ENCODE results near the gene LMX1A. TPM values are rescaled to one million over a fixed set of nuclear protein-coding genes. Genes with fewer than 3 reads are reported as not detected.

Gene LMX1A
- polyA plus RNA-seq, 1 donor (not counting 4 experiments of a cell fraction or from before 2014, with no cell fraction given), result not detected

DNA sequence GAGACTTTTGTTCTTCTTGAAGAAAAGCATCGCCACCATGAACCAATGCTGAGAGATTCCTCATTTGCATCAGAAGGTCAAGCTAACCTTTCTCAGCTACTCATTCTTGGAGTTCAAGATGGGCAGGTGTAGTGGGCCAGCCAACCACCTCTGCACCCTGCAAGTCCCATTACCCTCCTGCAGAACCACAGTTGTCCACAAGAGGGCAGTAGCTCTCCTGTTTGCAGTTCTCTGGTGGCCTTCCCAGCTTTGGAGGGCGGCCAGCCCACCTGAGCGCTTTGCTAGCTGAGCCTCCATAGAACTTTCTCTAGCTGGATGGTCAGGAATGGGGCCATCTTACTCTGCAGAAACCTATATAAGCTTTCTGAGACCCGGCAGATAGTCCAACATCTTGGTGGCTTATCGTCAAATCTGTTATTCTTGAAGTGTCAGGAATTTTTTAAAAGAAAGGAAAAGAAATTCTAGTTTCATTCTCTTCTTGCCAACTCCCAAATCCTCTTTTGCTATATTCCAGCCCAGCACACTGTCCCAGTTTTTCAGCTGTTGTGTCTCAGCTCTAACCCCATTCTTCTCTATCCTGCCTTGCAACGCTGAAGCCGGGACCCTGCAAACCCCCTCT lies 11.0 kb upstream of the LMX1A start:
- Histone ChIP-seq H3K9me1 (ENCODE audit: control insufficient read depth, extremely low read depth, insufficient read depth, low read length) (no peaks in the 10 kb centered on the region), H3K36me3 (ENCODE audit: control insufficient read depth in 2 of 2, extremely low read depth in 1 of 2, insufficient read depth in 2 of 2, low read length in 2 of 2) (no peaks in the 10 kb centered on the region), H3K79me2 (ENCODE audit: control insufficient read depth, insufficient read depth, low read length) (no peaks in the 10 kb centered on the region), H3K4me3 (ENCODE audit: control insufficient read depth in 2 of 3, extremely low read depth in 1 of 3, insufficient read depth in 2 of 3, low read depth in 1 of 3, low read length in 3 of 3) (no peak overlapping the region), H3K9me3 (ENCODE audit: control insufficient read depth, low read depth, low read length) (no peaks in the 10 kb centered on the region), H3K4me2 (ENCODE audit: control insufficient read depth, extremely low read depth, insufficient read depth, low read depth, low read length) (no peak overlapping the region), H3K27me3 (ENCODE audit: control insufficient read depth, extremely low read depth, insufficient read depth, low read length) (peaks cover 27% of the 10 kb centered on the region), H3K9ac (ENCODE audit: control insufficient read depth, extremely low read depth, insufficient read depth, low read length) (no peak overlapping the region), H2AFZ (ENCODE audit: control insufficient read depth, low read length) (no peak overlapping the region), H4K20me1 (ENCODE audit: control insufficient read depth, extremely low read depth, insufficient read depth, low read length) (no peaks in the 10 kb centered on the region), H3K4me1 (ENCODE audit: control insufficient read depth, extremely low read depth, insufficient read depth, low read length) (peaks cover 14% of the 10 kb centered on the region), H3K27ac (ENCODE audit: control insufficient read depth, insufficient read depth, low read length) (no peak overlapping the region)
- TF ChIP-seq EZH2 (IDR thresholded peaks at IDR 0.05; ENCODE audit: low read length), result no peak
- TF ChIP-seq, protein P1, sequence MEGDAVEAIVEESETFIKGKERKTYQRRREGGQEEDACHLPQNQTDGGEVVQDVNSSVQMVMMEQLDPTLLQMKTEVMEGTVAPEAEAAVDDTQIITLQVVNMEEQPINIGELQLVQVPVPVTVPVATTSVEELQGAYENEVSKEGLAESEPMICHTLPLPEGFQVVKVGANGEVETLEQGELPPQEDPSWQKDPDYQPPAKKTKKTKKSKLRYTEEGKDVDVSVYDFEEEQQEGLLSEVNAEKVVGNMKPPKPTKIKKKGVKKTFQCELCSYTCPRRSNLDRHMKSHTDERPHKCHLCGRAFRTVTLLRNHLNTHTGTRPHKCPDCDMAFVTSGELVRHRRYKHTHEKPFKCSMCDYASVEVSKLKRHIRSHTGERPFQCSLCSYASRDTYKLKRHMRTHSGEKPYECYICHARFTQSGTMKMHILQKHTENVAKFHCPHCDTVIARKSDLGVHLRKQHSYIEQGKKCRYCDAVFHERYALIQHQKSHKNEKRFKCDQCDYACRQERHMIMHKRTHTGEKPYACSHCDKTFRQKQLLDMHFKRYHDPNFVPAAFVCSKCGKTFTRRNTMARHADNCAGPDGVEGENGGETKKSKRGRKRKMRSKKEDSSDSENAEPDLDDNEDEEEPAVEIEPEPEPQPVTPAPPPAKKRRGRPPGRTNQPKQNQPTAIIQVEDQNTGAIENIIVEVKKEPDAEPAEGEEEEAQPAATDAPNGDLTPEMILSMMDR (optimal IDR thresholded peaks at IDR 0.05 in 1 of 3, IDR thresholded peaks at IDR 0.05 in 1 of 3, conservative IDR thresholded peaks at IDR 0.05 in 1 of 3; ENCODE audit: extremely low read depth in 1 of 3, insufficient read depth in 2 of 3, low read length in 3 of 3), result peak; percentile 92 to 98 (median 97)
- DNase-seq (ENCODE audit: low read depth, low spot score), result peak; percentile 69
- dilution Hi-C loops (cut with MboI; ENCODE audit: extremely low pct_ligation_motif_present, low sequenced_read_pairs), result loop anchor here (10.0 kb wide), 1 partner anchor 223 kb away; no protein-coding TSS in a partner anchor
- FAIRE-seq, result no peak

DNA sequence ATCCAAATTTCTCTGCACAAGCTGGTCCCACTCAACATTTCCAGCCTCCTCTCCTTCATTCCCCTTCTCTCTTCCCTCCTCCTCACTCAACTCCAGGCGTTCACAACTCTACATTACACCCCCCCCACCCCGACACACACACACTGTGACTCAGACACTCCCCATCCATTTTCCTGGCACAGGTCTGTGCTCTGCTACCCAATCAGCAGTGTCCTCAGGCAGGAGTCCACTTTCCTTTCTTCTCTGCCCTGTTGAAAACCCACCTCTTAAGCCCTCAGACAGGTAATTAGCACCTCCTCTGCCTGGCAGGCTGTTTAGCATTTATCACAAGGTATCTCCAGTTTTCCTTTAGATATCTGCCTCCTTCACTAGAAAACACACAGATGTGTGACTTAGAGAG lies 8.8 kb upstream of the LMX1A start:
- dilution Hi-C loops (cut with MboI; ENCODE audit: extremely low pct_ligation_motif_present, low sequenced_read_pairs), result loop anchor here (10.0 kb wide), 1 partner anchor 221 kb away; no protein-coding TSS in a partner anchor
- no peak for FAIRE-seq

More for the DNA sequence above, 8.8 kb upstream of the LMX1A start:
- TF ChIP-seq, protein P1 (optimal IDR thresholded peaks at IDR 0.05 in 1 of 3, IDR thresholded peaks at IDR 0.05 in 1 of 3, conservative IDR thresholded peaks at IDR 0.05 in 1 of 3; ENCODE audit: extremely low read depth in 1 of 3, insufficient read depth in 2 of 3, low read length in 3 of 3), result no peak
- no peak for TF ChIP-seq EZH2 (IDR thresholded peaks at IDR 0.05; ENCODE audit: low read length)
- Histone ChIP-seq H3K27me3 (ENCODE audit: control insufficient read depth, extremely low read depth, insufficient read depth, low read length) (peaks cover 16% of the 10 kb centered on the region), H3K4me3 (ENCODE audit: control insufficient read depth in 2 of 3, extremely low read depth in 1 of 3, insufficient read depth in 2 of 3, low read depth in 1 of 3, low read length in 3 of 3) (no peak overlapping the region), H3K9me1 (ENCODE audit: control insufficient read depth, extremely low read depth, insufficient read depth, low read length) (no peaks in the 10 kb centered on the region), H3K9ac (ENCODE audit: control insufficient read depth, extremely low read depth, insufficient read depth, low read length) (no peak overlapping the region), H3K79me2 (ENCODE audit: control insufficient read depth, insufficient read depth, low read length) (no peaks in the 10 kb centered on the region), H3K4me2 (ENCODE audit: control insufficient read depth, extremely low read depth, insufficient read depth, low read depth, low read length) (peak overlapping the region; percentile 27), H3K4me1 (ENCODE audit: control insufficient read depth, extremely low read depth, insufficient read depth, low read length) (peaks cover 14% of the 10 kb centered on the region), H4K20me1 (ENCODE audit: control insufficient read depth, extremely low read depth, insufficient read depth, low read length) (no peaks in the 10 kb centered on the region), H3K9me3 (ENCODE audit: control insufficient read depth, low read depth, low read length) (no peaks in the 10 kb centered on the region), H3K36me3 (ENCODE audit: control insufficient read depth in 2 of 2, extremely low read depth in 1 of 2, insufficient read depth in 2 of 2, low read length in 2 of 2) (no peaks in the 10 kb centered on the region), H3K27ac (ENCODE audit: control insufficient read depth, insufficient read depth, low read length) (no peak overlapping the region), H2AFZ (ENCODE audit: control insufficient read depth, low read length) (no peak overlapping the region)
- no peak for DNase-seq (ENCODE audit: low read depth, low spot score)

Data from keratinocyte (primary cell).